Natural killer cell (primary cell): ENCODE data around the gene C17orf114.

Source experiments
- ATAC-seq, 3 donors: fragments of 150-1000 bp in 2 of 3; fragments of 200-7000 bp in 1 of 3; cut with Tn5 transposase; 1 replicate in 1 of 3; 2 replicates in 2 of 3; pipeline ENCODE4 v1.10.0; 2021; ENCODE audit warnings: mild to moderate bottlenecking in 2 of 3, moderate library complexity in 2 of 3
- DNase-seq, 2 donors: peaks; one replicate each; pipeline versions ENCODE4 v3.0.0 to v3.0.0-alpha.2; 2013 to 2021; ENCODE audit warnings: mixed read lengths in 1 of 2
- H3K27ac ChIP-seq: one replicate; pipeline ENCODE4 v1.5.1; 2013; ENCODE audit warnings: mild to moderate bottlenecking, low read length
- H3K27me3 ChIP-seq: one replicate; pipeline ENCODE4 v1.6.1; 2013; ENCODE audit warnings: low read length; ENCODE audit not compliant: control insufficient read depth, insufficient read depth
- H3K36me3 ChIP-seq: one replicate; pipeline ENCODE4 v1.6.1; 2013; ENCODE audit warnings: low read length; ENCODE audit not compliant: control insufficient read depth, insufficient read depth
- H3K4me1 ChIP-seq: one replicate; pipeline ENCODE4 v1.6.1; 2013; ENCODE audit warnings: low read length; ENCODE audit not compliant: control insufficient read depth, insufficient read depth
- H3K4me3 ChIP-seq: one replicate; pipeline ENCODE4 v1.5.1; 2013; ENCODE audit warnings: low read length
- H3K9me3 ChIP-seq: one replicate; pipeline ENCODE4 v1.6.1; 2013; ENCODE audit warnings: low read length; ENCODE audit not compliant: control insufficient read depth, insufficient read depth
- H3K27ac Mint-ChIP-seq, 2 donors: one replicate each; pipeline ENCODE4 v1.8.0; 2022; ENCODE audit warnings: mild to moderate bottlenecking in 2 of 2, mixed read lengths in 2 of 2, moderate library complexity in 1 of 2
- H3K27me3 Mint-ChIP-seq, 2 donors: one replicate each; pipeline ENCODE4 v1.8.0; 2022; ENCODE audit warnings: low read depth in 2 of 2, mixed read lengths in 2 of 2
- H3K36me3 Mint-ChIP-seq: one replicate; pipeline ENCODE4 v1.8.0; 2022; ENCODE audit warnings: mixed read lengths
- H3K4me1 Mint-ChIP-seq, 2 donors: one replicate each; pipeline ENCODE4 v1.8.0; 2022; ENCODE audit warnings: mixed read lengths in 2 of 2
- H3K4me3 Mint-ChIP-seq: one replicate; pipeline ENCODE4 v1.8.0; 2022; ENCODE audit warnings: mild to moderate bottlenecking, moderate library complexity, mixed read lengths
- H3K9me3 Mint-ChIP-seq, 2 donors: one replicate each; pipeline ENCODE4 v1.8.0; 2022; ENCODE audit warnings: mixed read lengths in 2 of 2
- WGBS: methylation state at CpG from one replicate; pipeline ENCODE4 v1.1.7; 2013; ENCODE audit warnings: missing lambda C conversion rate; ENCODE audit not compliant: insufficient coverage; 5-methylcytosine and 5-hydroxymethylcytosine counted together
- intact Hi-C: fragments of 100-400 bp; cut with micrococcal nuclease; formaldehyde crosslinking; loops from one replicate; pipeline ENCODE4 v1.14.2; 2022
- TF ChIP-seq, protein P1 (sequence below): fragments of 200-600 bp; IDR thresholded peaks from one replicate; pipeline ENCODE4 v1.8.0; 2022; ENCODE audit warnings: antibody characterized with exemption

C17orf114 gene

DNA sequence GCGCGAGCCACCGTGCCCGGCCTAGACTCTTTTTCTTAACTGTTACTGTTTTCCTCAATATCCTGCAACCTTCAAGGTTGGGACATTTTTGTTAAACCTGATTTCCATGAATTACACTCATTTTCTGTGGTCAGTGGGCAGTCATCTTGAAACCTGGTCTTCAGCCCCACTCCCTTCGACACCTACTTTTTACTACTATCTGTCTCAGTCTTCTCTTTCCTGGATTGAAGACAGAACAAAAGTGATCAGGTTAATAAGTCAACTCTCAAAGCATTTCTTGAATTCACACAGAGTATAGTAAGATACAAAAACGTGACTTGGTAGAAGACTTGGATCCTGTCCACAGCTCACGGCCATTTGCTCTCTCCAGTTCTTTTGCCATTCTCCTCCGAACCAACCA is 37.1 kb upstream of the C17orf114 start:
- no peaks in the 10 kb centered on the region for H3K9me3 Mint-ChIP-seq
- TF ChIP-seq, protein P1, sequence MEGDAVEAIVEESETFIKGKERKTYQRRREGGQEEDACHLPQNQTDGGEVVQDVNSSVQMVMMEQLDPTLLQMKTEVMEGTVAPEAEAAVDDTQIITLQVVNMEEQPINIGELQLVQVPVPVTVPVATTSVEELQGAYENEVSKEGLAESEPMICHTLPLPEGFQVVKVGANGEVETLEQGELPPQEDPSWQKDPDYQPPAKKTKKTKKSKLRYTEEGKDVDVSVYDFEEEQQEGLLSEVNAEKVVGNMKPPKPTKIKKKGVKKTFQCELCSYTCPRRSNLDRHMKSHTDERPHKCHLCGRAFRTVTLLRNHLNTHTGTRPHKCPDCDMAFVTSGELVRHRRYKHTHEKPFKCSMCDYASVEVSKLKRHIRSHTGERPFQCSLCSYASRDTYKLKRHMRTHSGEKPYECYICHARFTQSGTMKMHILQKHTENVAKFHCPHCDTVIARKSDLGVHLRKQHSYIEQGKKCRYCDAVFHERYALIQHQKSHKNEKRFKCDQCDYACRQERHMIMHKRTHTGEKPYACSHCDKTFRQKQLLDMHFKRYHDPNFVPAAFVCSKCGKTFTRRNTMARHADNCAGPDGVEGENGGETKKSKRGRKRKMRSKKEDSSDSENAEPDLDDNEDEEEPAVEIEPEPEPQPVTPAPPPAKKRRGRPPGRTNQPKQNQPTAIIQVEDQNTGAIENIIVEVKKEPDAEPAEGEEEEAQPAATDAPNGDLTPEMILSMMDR: no peak
- 97% methylated on average over 8 of the region's 8 CpGs for WGBS
- ATAC-seq (no peak), DNase-seq (no peak)
- intact Hi-C loops: loop anchor here (5.0 kb wide), 1 partner anchor 42 kb away; the partner anchor contains the start of gene PSMB6
- Histone ChIP-seq H3K4me1 (peaks cover 32% of the 10 kb centered on the region), H3K27ac (no peak overlapping the region), H3K9me3 (no peaks in the 10 kb centered on the region), H3K27me3 (no peaks in the 10 kb centered on the region), H3K4me3 (no peak overlapping the region), H3K36me3 (no peaks in the 10 kb centered on the region)
- H3K4me3 Mint-ChIP-seq: no peak overlapping the region
- H3K4me1 Mint-ChIP-seq: peaks cover 51 to 62% of the 10 kb centered on the region in 2 donors
- H3K27ac Mint-ChIP-seq: peak overlapping the region; percentile 34 to 35
- H3K27me3 Mint-ChIP-seq: no peaks in the 10 kb centered on the region
- H3K36me3 Mint-ChIP-seq: no peaks in the 10 kb centered on the region

DNA sequence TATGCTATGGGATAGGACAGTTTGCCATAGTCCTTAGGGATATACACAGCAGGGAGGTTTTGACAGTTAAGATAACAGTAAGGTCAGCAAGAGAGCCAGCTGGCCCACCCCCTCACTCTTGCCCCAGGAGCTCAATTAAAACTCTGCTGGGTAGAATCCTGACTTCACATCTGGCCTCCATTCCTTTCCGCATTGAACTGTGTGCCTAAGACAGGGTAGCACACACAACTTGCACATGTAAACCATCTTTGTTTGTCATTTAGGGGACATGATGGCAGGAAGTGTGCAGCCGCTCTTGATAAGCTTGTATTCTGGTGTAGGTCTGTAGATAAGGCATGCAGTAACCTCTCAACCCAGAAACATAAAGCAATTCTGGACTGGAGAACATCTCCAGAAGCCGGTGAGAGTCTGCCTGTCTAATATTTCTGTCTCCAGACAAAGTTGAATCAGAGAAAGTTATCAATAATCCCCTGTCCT is 36.2 kb upstream of the C17orf114 start:
- no peaks in the 10 kb centered on the region for H3K27me3 Mint-ChIP-seq
- no peak overlapping the region for H3K4me3 Mint-ChIP-seq
- no peaks in the 10 kb centered on the region for H3K9me3 Mint-ChIP-seq
- Histone ChIP-seq H3K9me3 (no peaks in the 10 kb centered on the region), H3K4me1 (peaks cover 38% of the 10 kb centered on the region), H3K27me3 (no peaks in the 10 kb centered on the region), H3K36me3 (no peaks in the 10 kb centered on the region), H3K27ac (no peak overlapping the region), H3K4me3 (no peak overlapping the region)
- peaks cover 57 to 66% of the 10 kb centered on the region in 2 donors for H3K4me1 Mint-ChIP-seq
- TF ChIP-seq, protein P1: no peak
- H3K27ac Mint-ChIP-seq: no peak overlapping the region
- no peak for ATAC-seq
- no peaks in the 10 kb centered on the region for H3K36me3 Mint-ChIP-seq
- intact Hi-C loops: loop anchor here (5.0 kb wide), 1 partner anchor 41 kb away; the partner anchor contains the start of gene PSMB6
- no peak for DNase-seq
- WGBS: 100% methylated on average over 2 of the region's 3 CpGs

DNA sequence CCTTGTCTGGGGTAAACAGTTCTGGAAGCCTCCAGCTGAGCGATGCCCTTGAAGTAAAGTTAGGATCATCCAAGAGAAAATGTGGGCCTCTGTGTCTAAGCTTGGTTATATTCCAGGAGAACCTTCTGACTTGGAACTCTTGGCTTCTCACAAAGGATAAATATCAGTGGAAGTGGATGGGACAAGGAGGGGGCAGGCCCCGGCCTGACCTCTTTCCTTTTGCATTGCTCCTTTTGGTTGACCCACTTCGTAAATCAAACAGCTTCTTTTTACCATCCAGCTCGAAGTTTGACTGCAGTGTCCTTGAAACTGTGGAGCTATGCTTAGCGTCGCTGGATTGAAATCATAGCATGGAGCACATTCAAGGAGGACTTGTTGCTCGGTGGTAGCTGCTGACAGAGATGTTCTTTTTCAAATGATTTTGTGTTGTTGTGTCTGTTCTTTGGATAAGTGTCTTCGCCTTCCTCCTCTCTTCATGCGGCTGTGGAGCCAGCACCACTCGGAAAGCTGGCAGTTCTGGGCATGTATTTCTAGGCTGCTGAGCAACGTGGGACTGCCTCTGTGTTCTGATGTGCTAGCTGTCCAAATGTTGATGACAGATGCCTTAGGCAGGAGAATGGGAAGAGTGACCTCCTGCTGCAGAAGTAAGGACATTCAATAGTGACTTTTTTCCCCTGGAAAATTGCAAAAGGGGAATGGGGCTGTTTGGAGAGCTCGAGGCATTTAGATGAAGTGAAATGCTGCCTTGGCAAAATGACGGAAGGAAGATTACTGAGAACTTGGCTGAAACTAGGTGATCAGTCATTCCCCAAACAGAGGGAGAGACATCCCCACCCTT is 35.6 kb upstream of the C17orf114 start:
- TF ChIP-seq, protein P1: no peak
- H3K36me3 ChIP-seq: no peaks in the 10 kb centered on the region
- no peaks in the 10 kb centered on the region for H3K9me3 Mint-ChIP-seq
- no peaks in the 10 kb centered on the region for H3K9me3 ChIP-seq
- H3K36me3 Mint-ChIP-seq: no peaks in the 10 kb centered on the region
- H3K4me1 ChIP-seq: peaks cover 38% of the 10 kb centered on the region
- H3K27ac Mint-ChIP-seq: no peak overlapping the region
- DNase-seq (no peak), ATAC-seq (no peak)
- H3K27ac ChIP-seq: no peak overlapping the region
- WGBS: 94% methylated on average over 12 of the region's 13 CpGs
- no peaks in the 10 kb centered on the region for H3K27me3 Mint-ChIP-seq
- H3K4me3 Mint-ChIP-seq: no peak overlapping the region
- no peak overlapping the region for H3K4me3 ChIP-seq
- H3K27me3 ChIP-seq: no peaks in the 10 kb centered on the region
- intact Hi-C loops: loop anchor here (5.0 kb wide), 1 partner anchor 40 kb away; the partner anchor contains the start of gene PSMB6
- H3K4me1 Mint-ChIP-seq: peaks cover 51 to 64% of the 10 kb centered on the region in 2 donors
